IMR-90 (cell line): ENCODE data around the gene DNAJC22. TPM values are rescaled to one million over a fixed set of nuclear protein-coding genes. Genes with fewer than 3 reads are reported as not detected.
A peak's percentile ranks its signal among the peaks of the same experiment; 100 is the strongest.

Experiments used
- ATAC-seq: fragments of 200-7000 bp; cut with Tn5 transposase; 2 replicates; pipeline ENCODE4 v1.9.1; 2020; ENCODE audit warnings: low read depth, mild to moderate bottlenecking, moderate library complexity
- BruUV-seq: library from RNA; stranded (reverse); fragments of 400-500 nt; replicated peaks from 2 replicates; lab custom pipeline; 2021; lab: Mats Ljungman, UMichigan
- CTCF ChIA-PET: fragments of 300-600 bp; formaldehyde crosslinking; extraction: SDS; loops from one replicate; lab custom pipeline; 2021; ENCODE audit warnings: antibody characterized with exemption; lab: Yijun Ruan, JAX
- POLR2A ChIA-PET: fragments of 300-600 bp; sonication (Branson Sonifier 250); formaldehyde crosslinking; loops from one replicate; lab custom pipeline; 2022; ENCODE audit warnings: antibody characterized with exemption; ENCODE audit not compliant: unreplicated experiment; lab: Charles Lee
- DNase-seq: peaks from one replicate; pipeline ENCODE4 v3.0.0; 2013
- H2AFZ ChIP-seq: replicated peaks from 2 replicates; pipeline ENCODE3; 2013; ENCODE audit warnings: low read length, mild to moderate bottlenecking; ENCODE audit not compliant: poor library complexity
- H2AK5ac ChIP-seq: 2 replicates; pipeline ENCODE4 v1.6.1; 2013; ENCODE audit warnings: low read depth, low read length, inconsistent platforms
- H2AK9ac ChIP-seq: replicated peaks from 2 replicates; pipeline ENCODE3; 2013; ENCODE audit warnings: mild to moderate bottlenecking, low read depth, low read length, moderate library complexity; ENCODE audit not compliant: poor library complexity
- H2BK120ac ChIP-seq: 2 replicates; pipeline ENCODE4 v1.6.1; 2013; ENCODE audit warnings: low read depth, low read length, inconsistent platforms
- H2BK15ac ChIP-seq: 3 replicates; pipeline ENCODE4 v1.6.1; 2013; ENCODE audit warnings: low read depth, low read length, inconsistent platforms
- H2BK20ac ChIP-seq: 2 replicates; pipeline ENCODE4 v1.6.1; 2013; ENCODE audit warnings: low read depth, mild to moderate bottlenecking, inconsistent platforms, low read length, moderate library complexity
- H2BK5ac ChIP-seq: 2 replicates; pipeline ENCODE4 v1.6.1; 2013; ENCODE audit warnings: mild to moderate bottlenecking, low read depth, low read length, inconsistent platforms; ENCODE audit not compliant: poor library complexity, severe bottlenecking
- H3K14ac ChIP-seq: replicated peaks from 2 replicates; pipeline ENCODE4 v1.6.1; 2013; ENCODE audit warnings: low read depth, low read length, inconsistent platforms
- H3K18ac ChIP-seq: 2 replicates; pipeline ENCODE4 v1.6.1; 2013; ENCODE audit warnings: low read depth, low read length, control low read depth
- H3K23ac ChIP-seq: 2 replicates; pipeline ENCODE4 v1.6.1; 2013; ENCODE audit warnings: low read depth, low read length, inconsistent platforms
- H3K27ac ChIP-seq: 2 replicates; pipeline ENCODE4 v1.5.1; 2013; ENCODE audit warnings: mild to moderate bottlenecking, control low read depth, low read length; ENCODE audit not compliant: insufficient read depth
- H3K27me3 ChIP-seq: 2 replicates; pipeline ENCODE4 v1.6.1; 2013; ENCODE audit warnings: low read length; ENCODE audit not compliant: control insufficient read depth, insufficient read depth
- H3K36me3 ChIP-seq: 2 replicates; pipeline ENCODE4 v1.6.1; 2013; ENCODE audit warnings: low read length, mixed read lengths; ENCODE audit not compliant: control insufficient read depth, insufficient read depth
- H3K4ac ChIP-seq: 2 replicates; pipeline ENCODE4 v1.6.1; 2013; ENCODE audit warnings: low read depth, low read length, inconsistent platforms
- H3K4me1 ChIP-seq: 2 replicates; pipeline ENCODE4 v1.6.1; 2013; ENCODE audit warnings: low read length, mixed read lengths; ENCODE audit not compliant: control insufficient read depth, insufficient read depth
- H3K4me2 ChIP-seq: 2 replicates; pipeline ENCODE4 v1.6.1; 2013; ENCODE audit warnings: low read depth, mild to moderate bottlenecking, control low read depth, low read length, moderate library complexity
- H3K4me3 ChIP-seq: 2 replicates; pipeline ENCODE4 v1.5.1; 2013; ENCODE audit warnings: low read depth, mild to moderate bottlenecking, control low read depth, low read length, moderate library complexity; ENCODE audit not compliant: insufficient read depth
- H3K56ac ChIP-seq: 2 replicates; pipeline ENCODE4 v1.6.1; 2013; ENCODE audit warnings: low read length, inconsistent platforms; ENCODE audit not compliant: insufficient read depth; ENCODE audit errors: extremely low read depth
- H3K79me1 ChIP-seq, 2 experiments: 2 replicates each; pipeline ENCODE4 v1.6.1; 2013; ENCODE audit warnings: low read length in 2 of 2, inconsistent platforms in 1 of 2, low read depth in 1 of 2
- H3K9ac ChIP-seq: 2 replicates; pipeline ENCODE4 v1.6.1; 2013; ENCODE audit warnings: low read depth, low read length, control low read depth
- H3K9me1 ChIP-seq: 2 replicates; pipeline ENCODE4 v1.6.1; 2013; ENCODE audit warnings: low read length, inconsistent platforms; ENCODE audit not compliant: insufficient read depth
- H3K9me3 ChIP-seq: 2 replicates; pipeline ENCODE4 v1.6.1; 2013; ENCODE audit warnings: low read length; ENCODE audit not compliant: control insufficient read depth, insufficient read depth
- H4K20me1 ChIP-seq: 2 replicates; pipeline ENCODE4 v1.6.1; 2013; ENCODE audit warnings: low read length, inconsistent platforms; ENCODE audit not compliant: insufficient read depth
- H4K5ac ChIP-seq: 2 replicates; pipeline ENCODE4 v1.6.1; 2013; ENCODE audit warnings: mild to moderate bottlenecking, low read depth, low read length, control low read depth
- H4K8ac ChIP-seq, 2 experiments: 2 replicates each; pipeline ENCODE4 v1.6.1; 2013; ENCODE audit warnings: low read depth in 2 of 2, low read length in 2 of 2, control low read depth in 1 of 2, inconsistent platforms in 1 of 2
- H4K91ac ChIP-seq: 2 replicates; pipeline ENCODE4 v1.6.1; 2013; ENCODE audit warnings: low read depth, low read length, inconsistent platforms; ENCODE audit not compliant: insufficient read depth
- CEBPB ChIP-seq: IDR thresholded peaks from 2 replicates; pipeline ENCODE4 v1.6.1; 2012; ENCODE audit warnings: low read depth, low read length, improper control_type of control experiment
- MAZ ChIP-seq: IDR thresholded peaks from 2 replicates; pipeline ENCODE4 v1.6.1; 2012; ENCODE audit warnings: low read depth, mild to moderate bottlenecking, low read length, improper control_type of control experiment, moderate library complexity, borderline replicate concordance
- SMC3 ChIP-seq: fragments of 150-350 bp; IDR thresholded peaks from 2 replicates; pipeline ENCODE4 v1.6.1; 2016; ENCODE audit warnings: low read depth, mild to moderate bottlenecking, antibody characterized with exemption, low read length, moderate library complexity
- USF2 ChIP-seq: fragments of 150-350 bp; IDR thresholded peaks from 2 replicates; pipeline ENCODE4 v1.6.1; 2017; ENCODE audit warnings: mild to moderate bottlenecking, antibody characterized with exemption, low read length, low read depth
- WGBS, 2 experiments: methylation state at CpG; one replicate each; pipeline versions ENCODE4 v1.1.5 to v1.1.7; 2013; ENCODE audit warnings: missing lambda C conversion rate in 2 of 2; ENCODE audit not compliant: insufficient read length in 1 of 2; ENCODE audit errors: extremely low coverage in 2 of 2; 5-methylcytosine and 5-hydroxymethylcytosine counted together
- dilution Hi-C: fragments of 300-500 bp; cut with HindIII; formaldehyde crosslinking; loops from one replicate; pipeline ENCODE4 v1.14.3; 2018; ENCODE audit warnings: low sequenced_read_pairs; ENCODE audit not compliant: unreplicated experiment
- in situ Hi-C: fragments of 300-500 bp; cut with MboI; formaldehyde crosslinking; loops from 3 replicates; pipeline ENCODE4 v1.14.3; 2019; ENCODE audit warnings: low sequenced_read_pairs, inconsistent platforms, mixed read lengths
- intact Hi-C: fragments of 100-400 bp; cut with micrococcal nuclease; formaldehyde crosslinking; loops from 2 replicates; pipeline ENCODE4 v1.10.0; 2022
- polyA plus RNA-seq, 3 experiments: library from polyadenylated mRNA; depleted of rRNA; stranded (reverse); fragments of >200 nt; gene quantifications; 2 replicates each; pipeline ENCODE4 v1.2.3, GENCODE V29; 2012; ENCODE audit warnings: low replicate concordance in 1 of 3
- total RNA-seq: library from RNA; depleted of rRNA; stranded (reverse); fragments of >200 nt; gene quantifications from 2 replicates; pipeline ENCODE4 v1.2.3, GENCODE V29; 2012

Gene DNAJC22
- total and polyA plus RNA-seq, 2 of the 4 experiments (the other 2 are of a cell fraction) = 8.1 to 8.2 TPM

GRCh38 chr12:49358483-49359141 lies 11.9 kb downstream of the DNAJC22 start (continued):
- TF ChIP-seq USF2 (no peak), SMC3 (peak; percentile 75)

GRCh38 chr12:49359671-49360070 lies 13.0 kb downstream of the DNAJC22 start:
- H3K79me1 ChIP-seq = no peaks in the 10 kb centered on the region
- no peak overlapping the region for H4K5ac ChIP-seq
- dilution Hi-C loops (loop anchor here (25.0 kb wide), 1 partner anchor 153 kb away; no protein-coding TSS in a partner anchor), in situ Hi-C loops (loop anchor here (5.0 kb wide), 1 partner anchor 148 kb away; no protein-coding TSS in a partner anchor), intact Hi-C loops (no loop called here)
- ChIA-PET CTCF (interaction anchor here (0.9 to 3.8 kb wide), 7 partner anchors 12 to 222 kb away, joined by 3 to 46 read pairs (median 18); partner anchors contain the start of gene DNAJC22), POLR2A (interaction anchor here (0.7 kb wide), 1 partner anchor 158 kb away, joined by 3 read pairs; no protein-coding TSS in a partner anchor)
- H3K4me2 ChIP-seq = no peak overlapping the region
- H3K27me3 ChIP-seq = no peaks in the 10 kb centered on the region
- H4K91ac ChIP-seq = no peak overlapping the region
- no peak overlapping the region for H2AK5ac ChIP-seq
- no peak overlapping the region for H3K14ac ChIP-seq
- H2BK15ac ChIP-seq = no peak overlapping the region
- no peak overlapping the region for H2BK5ac ChIP-seq
- H2AK9ac ChIP-seq = no peak overlapping the region
- H3K9me1 ChIP-seq = no peaks in the 10 kb centered on the region
- ATAC-seq (no peak), DNase-seq (no peak)
- H3K23ac ChIP-seq = no peak overlapping the region
- no peak overlapping the region for H2BK120ac ChIP-seq
- TF ChIP-seq CEBPB (no peak), MAZ (no peak)
- no TSS peak for BruUV-seq
- H3K4me3 ChIP-seq = no peak overlapping the region
- H3K9me3 ChIP-seq = no peaks in the 10 kb centered on the region
- WGBS, 2 experiments = no CpG with 5 or more reads among the region's 7 CpGs
- H4K8ac ChIP-seq = no peak overlapping the region
- no peak overlapping the region for H3K18ac ChIP-seq
- no peak overlapping the region for H3K56ac ChIP-seq
- no peaks in the 10 kb centered on the region for H3K36me3 ChIP-seq
- no peak overlapping the region for H3K27ac ChIP-seq
- H2AFZ ChIP-seq = no peak overlapping the region
- peaks cover 2% of the 10 kb centered on the region; the same call in 1 of the 2 replicates for H3K4me1 ChIP-seq
- H2BK20ac ChIP-seq = no peak overlapping the region
- H3K4ac ChIP-seq = no peak overlapping the region
- no peak overlapping the region for H3K9ac ChIP-seq
- H4K20me1 ChIP-seq = no peaks in the 10 kb centered on the region
